Stimulated activated CD4-positive, alpha-beta T cell treated with anti-CD3 and anti-CD28 coated beads, Interleukin-1b, Interleukin-23, amount 100 ng/mL, for 4 hours (primary cell): ENCODE measurements around the gene PDZD8.
"Not testable (repeated sequence)": the region's sequence is repeated elsewhere in the genome, so short reads cannot be mapped to it uniquely, and the experiment has no call there.

Source experiments
- DNase-seq, 2 donors: peaks; one replicate each; pipeline ENCODE4 v3.0.0-alpha.2; 2020; ENCODE audit warnings: low read depth in 2 of 2

PDZD8 gene

DNA sequence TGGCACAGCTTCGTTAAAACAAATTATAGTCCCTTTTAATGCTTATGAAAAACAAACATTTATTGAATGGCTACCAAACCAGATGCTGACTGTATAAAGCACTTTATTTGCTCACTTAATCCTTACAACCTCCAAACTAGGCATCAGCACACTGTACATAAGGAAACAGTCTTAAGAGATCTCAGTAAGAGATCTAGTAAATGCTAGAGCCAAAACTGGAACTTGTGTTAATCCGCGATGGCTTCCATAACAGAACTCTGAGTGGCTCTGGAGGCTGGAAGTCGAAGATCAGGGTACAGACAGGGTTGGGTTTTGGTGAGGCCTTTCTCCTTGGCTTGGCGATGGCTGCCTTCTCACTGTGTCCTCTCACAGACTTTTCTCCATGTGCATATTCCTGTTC, 27.0 kb downstream of the PDZD8 start:
- no peak for DNase-seq

DNA sequence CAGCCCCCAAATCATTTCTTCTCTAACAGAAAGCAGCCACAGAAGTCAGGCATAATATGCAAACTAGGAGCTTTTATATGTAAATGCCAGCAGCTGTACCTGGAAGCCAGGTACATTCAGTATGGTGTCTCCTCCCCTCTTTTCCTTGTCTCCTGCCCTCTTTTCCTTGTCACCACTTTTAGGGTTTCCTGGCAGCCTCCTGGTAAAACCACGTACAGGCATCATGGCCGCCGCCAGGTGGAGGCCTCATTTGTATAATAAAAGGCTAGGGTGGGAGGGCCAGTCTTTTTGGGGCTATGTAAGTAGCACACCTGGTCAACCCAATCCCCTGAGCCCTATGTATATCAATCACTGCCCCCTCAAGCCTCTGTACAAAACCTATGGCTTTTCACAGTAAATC, 28.7 kb downstream of the PDZD8 start:
- DNase-seq: no peak

DNA sequence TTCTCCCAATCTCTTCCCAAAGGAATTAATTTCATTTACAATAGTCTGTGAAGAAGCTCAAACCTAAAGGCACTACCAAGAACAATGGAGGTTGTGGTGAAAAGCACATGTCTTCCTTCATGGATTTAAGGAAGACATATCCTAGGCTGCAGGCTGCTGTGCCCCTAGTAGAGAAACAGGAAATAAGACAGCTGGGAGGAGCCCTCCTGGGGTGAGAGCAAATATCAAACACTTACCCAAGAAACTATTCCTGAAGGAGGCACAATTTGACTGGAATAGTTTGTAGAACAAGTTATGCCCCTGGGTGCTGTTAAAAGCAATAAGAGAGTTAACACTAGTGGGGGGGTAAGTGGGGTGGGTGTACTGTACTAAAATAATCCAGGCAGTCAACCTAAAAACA, 30.1 kb downstream of the PDZD8 start:
- no peak for DNase-seq

DNA sequence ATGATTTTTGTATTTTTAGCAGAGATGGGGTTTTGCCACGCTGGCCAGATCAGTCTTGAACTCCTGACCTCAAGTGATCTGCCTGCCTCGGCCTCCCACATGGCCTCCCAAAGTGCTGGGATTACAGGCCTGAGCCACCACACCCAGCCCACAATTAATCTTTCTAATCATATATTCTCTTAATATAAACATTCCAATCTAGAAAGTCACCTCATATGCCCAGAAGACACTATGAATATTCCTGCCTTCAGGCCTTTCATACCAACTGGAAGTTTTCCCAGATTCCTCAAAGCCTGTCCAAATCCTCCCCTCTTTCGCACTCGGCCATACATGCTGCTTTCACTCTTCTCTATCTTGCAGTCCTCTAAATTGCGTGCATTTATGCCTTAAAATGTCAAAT, 32.6 kb downstream of the PDZD8 start:
- no peak for DNase-seq

DNA sequence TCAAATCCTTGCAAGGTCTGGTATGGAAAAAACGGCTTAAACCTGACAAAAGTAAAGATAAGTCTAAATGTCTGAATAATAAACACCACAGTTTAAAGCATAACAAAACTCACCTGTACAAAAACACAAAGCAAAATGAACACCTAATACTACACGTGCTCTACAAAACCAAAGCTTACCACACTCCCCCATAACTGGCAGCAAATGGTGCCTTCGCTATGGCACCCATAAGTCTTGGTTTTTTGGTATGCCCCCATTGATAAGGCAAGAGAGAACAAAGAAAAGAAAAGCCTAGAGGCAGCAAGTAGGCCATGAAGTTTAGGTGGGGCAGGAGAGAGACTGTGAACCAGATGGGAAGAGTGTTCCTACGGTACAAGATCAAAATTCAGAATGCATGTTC, 34.2 kb downstream of the PDZD8 start:
- no peak for DNase-seq

DNA sequence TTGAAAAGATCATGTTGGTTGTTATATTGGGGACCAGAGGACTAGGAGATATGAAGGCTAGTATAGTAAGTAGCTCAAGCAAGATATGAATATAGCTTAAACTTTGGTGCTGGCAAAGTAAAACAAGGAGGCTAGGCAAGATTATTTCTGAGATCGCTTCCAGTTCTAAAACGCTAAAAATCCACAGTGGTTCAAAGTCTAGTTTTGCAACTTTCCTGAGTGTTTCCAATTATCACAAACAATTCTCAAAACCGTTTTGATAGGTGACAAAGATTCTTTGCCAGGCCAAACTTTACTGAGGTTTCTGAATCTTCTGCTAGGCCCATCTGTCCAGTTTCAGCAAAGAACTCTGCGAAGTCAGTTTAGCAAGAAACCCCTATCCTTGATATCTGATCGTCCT, 35.3 kb downstream of the PDZD8 start:
- DNase-seq: no peak

DNA sequence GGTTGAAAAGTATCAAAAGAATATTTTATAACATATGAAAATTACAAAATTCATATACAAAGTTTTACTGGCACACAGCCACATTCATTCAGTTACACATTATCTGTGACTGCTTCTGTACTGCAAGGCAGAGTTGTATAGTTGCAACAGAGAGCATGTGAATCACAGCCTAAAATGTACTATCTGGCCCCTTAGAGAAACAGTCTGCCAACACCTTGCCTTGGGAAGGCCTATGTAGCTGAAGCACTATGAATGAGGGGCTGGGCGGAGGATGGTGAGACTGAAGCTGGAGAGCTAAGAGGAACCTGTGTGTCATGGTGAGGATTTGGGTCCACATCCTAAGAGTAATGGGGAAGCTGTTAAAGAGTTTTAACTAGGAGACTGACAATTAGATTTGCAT, 35.7 kb downstream of the PDZD8 start:
- no peak for DNase-seq

DNA sequence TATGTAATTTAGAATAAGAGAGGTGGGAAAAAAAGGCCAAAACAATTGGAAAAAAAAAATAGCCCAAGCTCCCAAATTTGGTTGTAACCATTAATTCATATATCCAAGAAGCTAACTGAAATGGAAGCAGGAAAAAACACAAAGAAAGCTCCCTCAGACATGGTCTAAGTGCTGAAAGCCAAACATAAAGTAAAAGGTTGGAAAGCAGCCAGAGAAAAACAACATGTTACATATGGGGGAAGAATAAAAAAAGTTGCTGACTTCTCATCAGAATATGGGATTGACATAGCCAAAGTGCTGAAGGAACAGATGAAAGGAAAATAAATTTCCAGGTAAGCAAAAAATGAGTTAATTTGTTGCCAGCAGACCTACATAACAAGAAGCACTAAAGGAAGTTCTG, 40.3 kb downstream of the PDZD8 start:
- no peak for DNase-seq

DNA sequence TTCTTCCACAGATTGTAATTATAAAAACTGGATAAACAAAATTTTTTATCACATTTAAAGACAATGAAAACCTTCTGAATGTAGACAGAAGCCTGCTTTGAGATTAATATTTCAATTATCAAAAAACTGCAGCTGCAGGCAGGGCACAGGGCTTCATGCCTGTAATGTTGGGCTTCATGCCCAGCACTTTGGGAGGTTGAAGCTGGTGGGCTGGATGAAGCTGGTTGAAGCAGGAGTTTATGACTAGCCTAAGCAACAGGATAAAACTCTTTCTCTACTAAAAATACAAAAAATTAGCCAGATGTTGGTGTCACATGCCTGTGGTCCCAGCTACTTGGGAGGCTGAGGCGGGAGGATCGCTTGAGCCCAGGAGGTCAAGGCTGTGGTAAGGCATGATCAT, 41.2 kb downstream of the PDZD8 start:
- no peak for DNase-seq

DNA sequence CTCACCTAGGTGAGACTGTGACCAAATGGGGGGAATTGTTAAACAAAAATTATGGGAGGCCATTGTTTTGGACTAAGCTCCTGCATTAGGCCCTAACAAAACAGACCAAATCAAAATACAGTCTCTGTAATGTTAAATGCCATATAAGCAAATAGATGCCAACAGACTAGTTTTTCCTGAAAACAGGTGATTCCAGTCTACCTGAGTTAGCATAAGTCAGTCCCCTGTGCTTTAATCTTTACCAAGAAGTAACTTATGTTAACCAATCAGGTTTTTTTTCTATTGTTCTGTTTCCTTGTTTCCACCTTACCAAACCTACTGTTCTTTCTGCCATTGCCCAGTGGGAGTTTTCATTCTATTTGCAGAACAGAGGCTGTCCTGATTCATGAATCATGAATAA, 48.0 kb downstream of the PDZD8 start:
- no peak for DNase-seq

DNA sequence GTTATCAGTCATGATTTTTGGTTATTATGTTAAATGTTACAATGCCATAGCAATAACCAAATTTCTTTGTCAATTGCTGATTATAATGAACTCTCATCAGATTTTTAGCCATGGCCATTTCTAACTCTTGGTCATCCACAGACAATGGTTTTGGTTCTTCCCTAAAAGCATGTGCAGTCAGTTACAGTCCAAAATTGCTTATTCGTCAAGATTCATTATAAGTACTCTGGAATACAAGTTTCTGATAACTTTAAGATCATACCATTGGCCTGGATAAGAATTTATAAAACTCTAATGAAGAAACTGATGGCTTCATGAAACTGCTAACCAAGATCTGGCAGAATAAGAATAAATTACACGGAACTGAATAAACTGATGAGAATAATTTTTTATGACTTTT, 50.9 kb downstream of the PDZD8 start:
- no peak for DNase-seq

DNA sequence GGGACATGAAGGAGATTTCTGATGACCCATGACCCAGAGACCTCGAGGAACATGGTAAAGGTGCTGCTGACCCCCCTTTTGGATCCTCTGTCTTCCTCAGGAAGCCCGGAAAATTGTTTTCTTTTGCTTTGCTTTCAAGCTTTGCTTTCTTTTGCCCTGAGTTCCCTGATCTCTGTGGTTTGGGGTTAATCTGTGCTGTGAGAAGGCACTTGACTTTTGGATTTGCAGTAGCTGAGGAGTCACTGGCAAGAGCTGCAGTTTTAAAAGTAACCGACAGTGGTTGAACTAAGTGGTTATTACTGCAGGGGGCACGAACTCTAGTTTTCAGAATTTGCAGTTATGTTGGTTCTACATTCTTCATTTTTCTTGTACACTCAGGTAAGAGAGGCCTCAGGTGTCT, 53.0 kb downstream of the PDZD8 start:
- DNase-seq: no peak

DNA sequence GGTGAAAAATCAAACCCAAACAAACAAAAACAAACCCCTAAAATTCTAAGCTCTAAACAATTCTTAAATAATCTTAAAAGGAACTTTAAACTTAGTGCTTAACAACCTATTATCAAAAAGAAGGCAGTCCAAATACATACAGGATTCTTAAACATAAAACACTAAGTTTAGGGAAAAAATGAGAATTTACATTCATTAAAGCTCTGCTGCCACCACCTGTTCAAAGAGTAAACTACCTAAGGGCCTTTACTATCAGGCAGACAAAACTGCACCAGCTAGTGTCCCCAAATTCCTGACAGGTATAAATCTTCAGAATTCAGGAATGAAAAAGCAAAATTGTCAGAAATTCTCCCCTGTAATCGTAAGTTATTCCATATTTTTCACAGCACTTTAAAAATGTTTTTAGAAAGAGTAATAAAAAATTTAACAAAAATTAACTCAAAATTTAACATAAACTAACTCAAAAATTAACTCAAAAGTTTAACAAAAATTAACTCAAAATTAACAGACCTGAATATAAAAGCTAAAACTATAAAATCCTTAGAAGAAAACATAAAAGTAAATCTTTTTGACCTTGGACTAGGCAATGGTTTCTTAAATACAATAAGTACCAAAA, 55.1 kb downstream of the PDZD8 start:
- no peak for DNase-seq

DNA sequence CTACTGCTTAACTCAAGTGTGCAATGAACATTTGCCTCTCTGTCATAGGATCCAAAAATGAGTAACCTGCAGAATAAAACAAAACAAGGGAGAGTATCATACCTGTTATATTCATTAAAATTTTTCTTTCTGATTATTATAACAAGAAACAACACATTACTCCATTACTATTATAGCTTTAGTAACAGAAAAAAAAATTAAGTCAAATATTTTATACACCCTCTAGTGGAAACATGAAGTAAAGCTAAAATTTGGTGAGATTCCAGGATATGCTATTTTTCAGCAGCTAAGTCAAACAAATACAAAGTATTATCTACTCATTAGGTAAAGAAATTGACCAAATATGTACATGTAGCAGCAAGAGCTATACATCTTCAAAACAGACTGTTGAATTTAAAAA, 56.3 kb downstream of the PDZD8 start:
- DNase-seq: no peak

DNA sequence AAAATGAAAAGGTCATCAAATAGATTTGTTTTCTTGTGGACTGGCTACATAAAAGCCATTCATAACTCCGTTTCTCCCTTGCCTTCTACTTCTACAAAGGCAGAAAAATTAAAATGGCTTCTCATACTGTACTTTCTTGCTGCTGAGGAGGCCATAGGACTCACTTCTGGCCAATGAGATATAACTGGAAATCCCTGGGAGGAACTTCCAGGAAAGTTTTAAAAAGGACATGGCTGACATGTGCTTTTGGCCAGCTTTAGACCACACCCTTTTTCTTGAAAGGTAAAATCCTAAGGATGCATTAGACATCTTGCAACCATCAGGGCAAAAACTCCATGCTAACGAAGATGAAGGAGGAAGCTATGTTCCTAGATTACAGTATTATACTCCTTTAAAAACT, 58.5 kb downstream of the PDZD8 start:
- no peak for DNase-seq

DNA sequence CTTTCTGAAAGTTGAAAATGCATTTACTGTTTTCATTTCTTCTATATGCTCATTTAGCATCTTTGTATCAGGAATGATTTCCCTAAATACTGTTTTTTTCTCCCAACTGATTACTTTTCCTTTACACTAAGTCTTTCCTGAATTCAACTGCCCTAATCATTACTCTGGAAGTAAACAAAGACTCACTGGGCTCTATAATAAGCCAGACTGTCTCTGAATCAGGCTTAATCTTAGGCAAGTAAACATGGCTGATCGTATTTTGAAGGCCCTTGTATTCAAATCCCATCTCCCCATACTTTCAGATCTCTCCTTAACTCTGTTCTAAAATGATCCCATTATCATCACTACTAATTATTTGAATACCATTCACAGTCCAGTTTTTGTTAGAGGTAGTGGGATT, 61.6 kb downstream of the PDZD8 start:
- no peak for DNase-seq

DNA sequence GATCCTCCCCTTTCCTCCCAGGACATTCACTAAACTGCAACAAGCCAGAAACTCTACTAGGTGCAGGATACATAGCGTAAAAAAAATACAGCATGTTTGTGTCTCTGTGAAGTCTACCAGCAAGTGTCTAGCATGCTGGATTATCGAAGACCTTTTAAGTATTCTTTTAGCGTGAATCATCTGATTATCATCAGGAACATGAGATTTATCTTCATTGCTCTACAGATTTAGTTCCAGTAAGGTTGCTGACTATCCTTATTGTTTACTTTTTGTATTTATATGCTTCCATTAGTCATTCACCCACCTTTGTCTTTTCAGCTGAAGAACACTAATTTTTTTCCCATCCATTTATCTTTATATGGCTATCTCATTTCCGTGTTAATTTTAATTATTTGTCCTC, 62.8 kb downstream of the PDZD8 start:
- DNase-seq: no peak

DNA sequence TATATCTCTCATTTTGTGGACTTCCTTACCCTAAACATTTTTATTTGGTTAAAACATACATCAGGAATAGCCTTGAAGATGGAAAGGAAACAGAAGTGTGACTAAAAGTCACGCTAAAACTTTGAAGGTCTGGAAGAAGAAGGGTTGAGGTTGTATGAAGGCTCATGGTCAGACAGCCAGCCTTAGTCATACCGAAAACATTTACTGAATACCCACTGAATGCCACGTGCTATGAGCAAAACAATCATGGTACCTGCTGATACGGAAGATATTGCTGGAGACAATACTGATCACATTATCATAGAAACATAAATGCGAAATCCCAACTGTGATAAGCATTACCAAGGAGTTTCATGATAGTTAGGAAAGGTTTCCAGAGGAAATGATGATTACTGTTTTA, 64.0 kb downstream of the PDZD8 start:
- DNase-seq: no peak

DNA sequence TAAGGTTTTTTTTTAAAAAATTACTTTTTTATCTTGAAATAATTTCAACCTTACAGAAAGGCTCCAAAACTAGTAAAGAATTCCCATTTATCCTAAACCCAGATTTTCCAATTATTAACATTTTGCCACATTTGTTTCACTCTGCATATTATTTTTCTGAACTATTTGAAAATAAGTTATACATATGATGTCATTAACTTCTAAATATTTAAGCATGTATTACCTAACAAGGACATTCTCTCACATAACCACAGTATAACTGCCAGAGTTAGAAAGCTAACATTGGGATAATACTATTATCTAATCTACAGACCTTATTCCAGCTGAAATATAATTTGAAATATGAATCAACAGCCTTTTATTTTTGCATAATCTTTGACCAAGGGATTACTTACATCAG, 68.6 kb downstream of the PDZD8 start:
- no peak for DNase-seq

DNA sequence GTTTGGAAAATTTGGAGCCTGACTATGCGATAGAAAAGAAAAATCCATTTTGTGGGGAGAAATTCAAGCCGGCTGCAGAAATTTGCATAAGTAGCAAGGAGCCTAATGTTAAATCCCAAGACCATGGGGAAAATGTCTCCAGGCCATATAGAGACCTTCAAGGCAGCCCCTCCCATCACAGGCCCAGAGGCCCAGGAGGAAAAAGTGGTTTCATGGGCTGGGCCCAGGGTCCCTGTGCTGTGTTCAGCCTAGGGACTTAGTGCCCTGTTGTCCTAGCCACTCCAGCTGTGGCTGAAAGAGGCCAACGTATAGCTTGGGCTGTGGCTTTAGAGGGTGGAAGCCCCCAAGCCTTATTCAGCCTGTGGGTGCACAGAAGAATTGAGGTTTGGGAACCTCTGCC, 71.8 kb downstream of the PDZD8 start:
- DNase-seq: not testable (repeated sequence)

DNA sequence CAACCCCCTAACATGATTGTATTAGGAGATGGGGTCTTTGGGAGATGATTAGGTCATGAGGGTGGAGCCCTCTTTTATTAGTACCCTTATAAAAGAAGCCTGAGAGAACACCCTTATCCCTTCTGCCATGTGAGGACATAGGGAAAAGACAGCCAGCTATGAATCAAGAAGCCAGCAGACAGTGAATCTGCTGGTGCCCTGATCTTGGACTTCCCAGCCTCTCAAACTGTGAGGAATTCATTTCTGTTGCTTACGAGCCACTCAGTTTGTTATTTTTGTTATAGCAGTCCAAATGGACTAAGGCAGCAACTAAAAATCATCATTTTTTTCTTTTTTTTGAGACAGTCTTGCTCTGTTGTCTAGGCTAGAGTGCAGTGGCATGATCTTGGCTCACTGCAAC, 74.6 kb downstream of the PDZD8 start:
- no peak for DNase-seq

DNA sequence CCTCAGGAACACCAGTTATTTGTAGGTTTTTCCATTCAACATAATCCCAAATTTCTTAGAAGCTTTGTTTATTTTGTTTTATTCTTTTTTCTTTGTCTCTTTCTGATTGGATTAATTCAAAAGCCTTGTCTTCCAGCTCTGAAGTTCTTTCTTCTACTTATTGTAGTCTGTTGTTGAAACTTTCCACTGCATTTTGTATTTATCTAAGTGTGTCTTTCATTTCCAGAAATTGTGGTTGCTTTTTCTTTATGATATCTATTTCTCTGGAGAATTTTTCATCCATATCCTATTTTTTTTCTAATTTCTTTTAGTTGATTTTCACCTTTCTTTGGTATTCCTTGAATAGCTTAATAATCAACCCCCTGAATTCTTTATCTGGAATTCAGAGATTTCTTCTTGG, 75.8 kb downstream of the PDZD8 start:
- DNase-seq: no peak

DNA sequence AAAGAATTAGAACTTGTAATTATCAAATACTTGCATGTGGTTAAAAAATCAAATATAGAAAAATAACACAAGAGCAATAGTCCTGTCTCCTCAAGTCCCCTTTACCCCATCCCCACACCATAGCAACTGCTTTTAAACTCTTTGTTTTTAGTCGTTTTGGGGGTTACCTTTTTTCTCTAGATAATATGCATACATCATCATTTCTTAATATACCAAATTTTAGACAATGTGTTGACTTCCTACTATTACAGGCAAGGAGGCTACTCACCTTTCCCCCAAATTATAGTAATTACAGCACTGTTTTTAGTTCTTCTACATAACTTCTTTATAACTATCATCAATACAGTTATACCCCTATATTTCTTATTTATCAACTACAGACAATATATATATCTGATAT, 77.0 kb downstream of the PDZD8 start:
- DNase-seq: no peak

DNA sequence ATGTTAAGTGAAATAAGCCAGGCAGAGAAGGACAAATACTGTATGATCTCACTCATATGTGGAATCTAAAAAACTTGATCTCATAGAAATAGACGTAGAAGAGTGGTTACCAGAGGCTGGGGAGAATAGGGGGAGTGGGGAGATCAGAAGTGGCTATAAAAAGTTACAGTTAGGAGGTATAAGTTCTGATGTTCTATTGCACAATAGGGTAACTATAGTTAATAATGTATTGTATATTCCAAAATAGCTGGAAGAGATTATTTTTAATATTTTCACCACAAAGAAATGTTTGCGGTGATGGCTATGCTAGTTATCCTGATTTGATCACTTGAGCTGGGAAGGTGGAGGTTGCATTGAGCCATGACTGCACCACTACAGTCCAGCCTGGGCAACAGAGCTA, 80.5 kb downstream of the PDZD8 start:
- no peak for DNase-seq
